ENCODE measurements around the gene NDST4.

- TF ChIP-seq FOXK2 (IDR thresholded peaks at IDR 0.05) = no peak
- no peak for TF ChIP-seq SUZ12 (IDR thresholded peaks at IDR 0.05)
- no peak for TF ChIP-seq HDGF (IDR thresholded peaks at IDR 0.05; ENCODE audit: borderline replicate concordance)
- no peak for TF ChIP-seq SP1 (IDR thresholded peaks at IDR 0.05)
- TF ChIP-seq TARDBP (IDR thresholded peaks at IDR 0.05) = no peak
- no peak for TF ChIP-seq NFRKB (IDR thresholded peaks at IDR 0.05)
- no peak for TF ChIP-seq FOXA1 (IDR thresholded peaks at IDR 0.05)
Observed at GRCh38 chr4:115121351-115122043, 8.1 kb upstream of the NDST4 start.

Measured in HEK293T (cell line).